Vagina (tissue), 2 donors: ENCODE results near the gene C6orf15.
A peak's percentile ranks its signal among the peaks of the same experiment; 100 is the strongest.

Experiments
- POLR2A ChIP-seq, 2 donors: fragments of 450-650 bp; IDR thresholded peaks; one replicate each; pipeline ENCODE4 v1.6.1; 2017; ENCODE audit warnings: antibody characterized with exemption in 2 of 2, mild to moderate bottlenecking in 2 of 2, moderate library complexity in 2 of 2
- TF ChIP-seq, protein P1 (sequence below), 3 experiments: fragments of 450-650 bp in 2 of 3; fragments of 200-600 bp in 1 of 3; sonication (generic) in 1 of 3; IDR thresholded peaks; one replicate each; pipeline ENCODE4 v1.5.1; 2017 to 2019; ENCODE audit warnings: antibody characterized with exemption in 3 of 3, mild to moderate bottlenecking in 2 of 3, moderate library complexity in 2 of 3

- TF ChIP-seq, protein P1, sequence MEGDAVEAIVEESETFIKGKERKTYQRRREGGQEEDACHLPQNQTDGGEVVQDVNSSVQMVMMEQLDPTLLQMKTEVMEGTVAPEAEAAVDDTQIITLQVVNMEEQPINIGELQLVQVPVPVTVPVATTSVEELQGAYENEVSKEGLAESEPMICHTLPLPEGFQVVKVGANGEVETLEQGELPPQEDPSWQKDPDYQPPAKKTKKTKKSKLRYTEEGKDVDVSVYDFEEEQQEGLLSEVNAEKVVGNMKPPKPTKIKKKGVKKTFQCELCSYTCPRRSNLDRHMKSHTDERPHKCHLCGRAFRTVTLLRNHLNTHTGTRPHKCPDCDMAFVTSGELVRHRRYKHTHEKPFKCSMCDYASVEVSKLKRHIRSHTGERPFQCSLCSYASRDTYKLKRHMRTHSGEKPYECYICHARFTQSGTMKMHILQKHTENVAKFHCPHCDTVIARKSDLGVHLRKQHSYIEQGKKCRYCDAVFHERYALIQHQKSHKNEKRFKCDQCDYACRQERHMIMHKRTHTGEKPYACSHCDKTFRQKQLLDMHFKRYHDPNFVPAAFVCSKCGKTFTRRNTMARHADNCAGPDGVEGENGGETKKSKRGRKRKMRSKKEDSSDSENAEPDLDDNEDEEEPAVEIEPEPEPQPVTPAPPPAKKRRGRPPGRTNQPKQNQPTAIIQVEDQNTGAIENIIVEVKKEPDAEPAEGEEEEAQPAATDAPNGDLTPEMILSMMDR (IDR thresholded peaks at IDR 0.05): peak; percentile 42 to 64 (median 61)
- TF ChIP-seq POLR2A (IDR thresholded peaks at IDR 0.05): no peak
Measured at GRCh38 chr6:31128093-31128676, 15.8 kb upstream of the C6orf15 start.
